HepG2 (cell line): ENCODE results near the gene LRRC45. TPM values are rescaled to one million over a fixed set of nuclear protein-coding genes. Genes with fewer than 3 reads are reported as not detected.
A peak's percentile ranks its signal among the peaks of the same experiment; 100 is the strongest.

Source experiments
- ATRX ChIP-seq: sonication (generic); formaldehyde crosslinking; IDR thresholded peaks from 2 replicates; pipeline ENCODE4 v1.4.0; 2020; ENCODE audit warnings: missing genetic modification reagents, borderline replicate concordance
- CTCF ChIP-seq: sonication (generic); formaldehyde crosslinking; IDR thresholded peaks from 2 replicates; pipeline ENCODE4 v1.5.0; 2020; ENCODE audit warnings: mild to moderate bottlenecking, missing genetic modification reagents, moderate library complexity
- FOXP1 ChIP-seq, 2 experiments: fragments of 450-650 bp in 1 of 2; IDR thresholded peaks; 2 replicates each; pipeline ENCODE4 v1.6.1; 2017 to 2018; ENCODE audit warnings: antibody characterized with exemption in 1 of 2
- KAT2B ChIP-seq: fragments of 150-350 bp; IDR thresholded peaks from 2 replicates; pipeline ENCODE4 v1.6.1; 2014; ENCODE audit warnings: low read depth, low read length, borderline replicate concordance
- MAFG ChIP-seq: sonication (generic); formaldehyde crosslinking; IDR thresholded peaks from 2 replicates; pipeline ENCODE4 v1.5.1; 2020; ENCODE audit warnings: mild to moderate bottlenecking, missing genetic modification reagents
- MTA3 ChIP-seq: sonication (generic); formaldehyde crosslinking; IDR thresholded peaks from 2 replicates; pipeline ENCODE4 v1.4.0; 2020; ENCODE audit warnings: missing genetic modification reagents
- NBN ChIP-seq: fragments of 450-650 bp; conservative IDR thresholded peaks from 2 replicates; pipeline ENCODE4 v1.6.1; 2017
- NFYC ChIP-seq: IDR thresholded peaks from 2 replicates; pipeline ENCODE4 v1.6.1; 2016; ENCODE audit warnings: missing genetic modification reagents, missing compliant biosample characterization
- PHB2 ChIP-seq: fragments of 450-650 bp; IDR thresholded peaks from 2 replicates; pipeline ENCODE4 v1.6.1; 2018; ENCODE audit not compliant: partially characterized antibody
- RARG ChIP-seq: sonication (generic); formaldehyde crosslinking; IDR thresholded peaks from 2 replicates; pipeline ENCODE4 v1.4.0; 2020; ENCODE audit warnings: low read depth, mild to moderate bottlenecking, missing genetic modification reagents
- SMARCE1 ChIP-seq: fragments of 450-650 bp; IDR thresholded peaks from 2 replicates; pipeline ENCODE4 v1.6.1; 2017; ENCODE audit warnings: borderline replicate concordance
- SP1 ChIP-seq, 2 experiments: fragments of 450-650 bp in 1 of 2; sonication (generic) in 1 of 2; formaldehyde crosslinking in 1 of 2; IDR thresholded peaks; 2 replicates each; pipeline versions ENCODE4 v1.4.0 to v1.6.1; 2016 to 2020; ENCODE audit warnings: missing genetic modification reagents in 1 of 2
- ZBTB1 ChIP-seq: sonication (generic); formaldehyde crosslinking; IDR thresholded peaks from 2 replicates; pipeline ENCODE4 v1.4.0; 2020; ENCODE audit warnings: missing genetic modification reagents, borderline replicate concordance
- ZBTB10 ChIP-seq: sonication (generic); formaldehyde crosslinking; IDR thresholded peaks from 2 replicates; pipeline ENCODE4 v1.4.0; 2020; ENCODE audit warnings: missing genetic modification reagents, borderline replicate concordance
- ZBTB2 ChIP-seq: sonication (generic); formaldehyde crosslinking; IDR thresholded peaks from 2 replicates; pipeline ENCODE4 v1.8.0; 2022; ENCODE audit warnings: low read depth, missing genetic modification reagents
- ZBTB7B ChIP-seq: sonication (generic); formaldehyde crosslinking; IDR thresholded peaks from 2 replicates; pipeline ENCODE4 v1.4.0; 2020; ENCODE audit warnings: missing genetic modification reagents
- ZBTB8A ChIP-seq: sonication (generic); formaldehyde crosslinking; IDR thresholded peaks from 2 replicates; pipeline ENCODE4 v1.4.0; 2020; ENCODE audit warnings: mild to moderate bottlenecking, low read depth, missing genetic modification reagents, borderline replicate concordance
- ZEB1 ChIP-seq: IDR thresholded peaks from 2 replicates; pipeline ENCODE4 v1.6.1; 2012; ENCODE audit warnings: mild to moderate bottlenecking, low read depth, inconsistent platforms; ENCODE audit not compliant: insufficient replicate concordance
- ZNF124 ChIP-seq: sonication (generic); formaldehyde crosslinking; IDR thresholded peaks from 2 replicates; pipeline ENCODE4 v1.4.0; 2020; ENCODE audit warnings: missing genetic modification reagents
- ZNF550 ChIP-seq: sonication (generic); formaldehyde crosslinking; IDR thresholded peaks from 2 replicates; pipeline ENCODE4 v1.4.0; 2020; ENCODE audit warnings: mild to moderate bottlenecking, missing genetic modification reagents, borderline replicate concordance
- ZNF652 ChIP-seq: IDR thresholded peaks from 2 replicates; pipeline ENCODE4 v1.6.1; 2016; ENCODE audit warnings: low read depth, borderline replicate concordance
- ZNF660 ChIP-seq: sonication (generic); formaldehyde crosslinking; IDR thresholded peaks from 2 replicates; pipeline ENCODE4 v1.5.1; 2020; ENCODE audit warnings: mild to moderate bottlenecking, low read depth, missing genetic modification reagents, borderline replicate concordance
- ZNF691 ChIP-seq: sonication (generic); formaldehyde crosslinking; IDR thresholded peaks from 2 replicates; pipeline ENCODE4 v1.4.0; 2020; ENCODE audit warnings: missing genetic modification reagents, low read depth, mild to moderate bottlenecking, borderline replicate concordance
- polyA plus RNA-seq, 8 experiments: library from polyadenylated mRNA; depleted of rRNA in 3 of 8; stranded (reverse) in 7 of 8; unstranded in 1 of 8; fragments of >200 nt; fragmentation: Illumina TruSeq in 4 of 8; extraction: Trizol in 4 of 8; gene quantifications; 2 replicates each; pipeline versions ENCODE4 v1.2.1 to v1.2.3, GENCODE V29; 2011 to 2016; ENCODE audit warnings: low read depth in 4 of 8, missing spikeins in 1 of 8, mixed read lengths in 1 of 8; ENCODE audit not compliant: insufficient read depth in 1 of 8
- total RNA-seq, 5 experiments: library from RNA; depleted of rRNA; stranded (reverse); fragments of >200 nt; fragmentation: Illumina TruSeq; extraction: Trizol; gene quantifications; 2 replicates each; pipeline ENCODE4 v1.2.3, GENCODE V29; 2016; ENCODE audit warnings: low read depth in 1 of 5

Gene LRRC45
- total and polyA plus RNA-seq, 2 of the 13 experiments (the other 11 are each of a cell fraction or from before 2014, with no cell fraction given): 11.6 to 48.1 TPM

- TF ChIP-seq NFYC (CRISPR knock-in tag): no peak
- no peak for TF ChIP-seq MTA3 (CRISPR knock-in tag)
- TF ChIP-seq ZNF652 (CRISPR knock-in tag): 0 out of 2 replicates have a peak, but pooled peaks have one; percentile 7
- TF ChIP-seq ZNF660 (CRISPR knock-in tag): peak; percentile 39
- TF ChIP-seq RARG: no peak
- no peak; the same call in 1 of the 2 replicates for TF ChIP-seq ZBTB7B (CRISPR knock-in tag)
- TF ChIP-seq ZBTB1 (CRISPR knock-in tag): no peak
- TF ChIP-seq KAT2B: no peak
- no peak for TF ChIP-seq ZBTB8A (CRISPR knock-in tag)
- peak; percentile 54 for TF ChIP-seq CTCF (CRISPR knock-in tag)
- TF ChIP-seq FOXP1 (IDR thresholded peaks at IDR 0.05): no peak
- TF ChIP-seq FOXP1 (CRISPR knock-in tag; IDR thresholded peaks at IDR 0.05): no peak
- no peak for TF ChIP-seq PHB2
- TF ChIP-seq MAFG: no peak
- TF ChIP-seq NBN: no peak
- no peak for TF ChIP-seq SP1 (IDR thresholded peaks at IDR 0.05)
- TF ChIP-seq SP1 (CRISPR knock-in tag; IDR thresholded peaks at IDR 0.05): no peak
- TF ChIP-seq ZNF550 (CRISPR knock-in tag): peak; percentile 92; the same call in 1 of the 2 replicates
- TF ChIP-seq ZBTB10 (CRISPR knock-in tag): no peak
- TF ChIP-seq ZNF124: no peak
- peak; percentile 19; the same call in 1 of the 2 replicates for TF ChIP-seq ZNF691 (CRISPR knock-in tag)
- TF ChIP-seq SMARCE1: no peak
- TF ChIP-seq ZBTB2 (CRISPR knock-in tag): no peak
- TF ChIP-seq ZEB1: no peak
- no peak for TF ChIP-seq ATRX (CRISPR knock-in tag)
Measured at GRCh38 chr17:81993729-81994592, 29.1 kb upstream of the LRRC45 start (continued).
